ENCODE measurements around the gene HSPB9.

Gene HSPB9

DNA sequence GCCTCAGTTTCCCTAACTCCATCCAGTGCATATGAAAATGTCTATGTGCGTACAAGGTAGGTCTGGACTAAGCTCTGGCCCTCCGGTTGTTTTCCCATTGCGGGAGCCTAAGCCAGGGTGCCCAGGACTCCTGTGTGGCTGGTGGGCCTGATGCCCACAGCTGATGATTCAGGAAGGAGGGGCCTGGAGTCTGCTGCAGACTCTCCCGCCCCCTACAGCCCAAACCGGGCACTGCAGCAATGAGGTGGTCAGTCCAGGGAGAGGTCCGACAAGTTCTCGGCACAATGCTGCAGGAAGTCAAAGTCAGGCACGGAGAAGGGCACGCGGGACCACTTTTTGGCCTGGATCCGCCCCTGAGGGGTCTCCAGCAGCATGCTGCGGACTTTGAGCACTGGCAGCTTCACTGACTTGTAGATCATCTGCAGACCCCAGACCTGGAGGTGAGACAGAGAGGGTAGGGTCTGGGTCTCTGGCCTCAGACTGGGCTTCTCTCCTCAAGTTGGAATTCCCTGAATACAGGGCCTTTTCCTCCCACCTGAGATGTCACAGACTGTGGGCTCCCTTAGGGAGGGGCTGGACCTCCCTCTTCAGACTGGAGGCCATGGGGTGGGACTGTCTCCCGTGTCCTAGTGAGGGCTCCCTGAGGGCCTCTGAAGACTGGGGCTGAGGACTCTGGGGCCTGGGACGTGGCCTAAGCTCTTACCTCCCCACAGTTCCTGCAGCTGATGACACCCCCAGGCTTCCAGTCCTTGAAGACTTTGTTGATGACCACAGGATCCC, 20.9 kb upstream of the HSPB9 start:
- DNase-seq = peak; percentile 46

GRCh38 chr17:42103221-42103954, 19.2 kb upstream of the HSPB9 start:
- no peak for DNase-seq

DNA sequence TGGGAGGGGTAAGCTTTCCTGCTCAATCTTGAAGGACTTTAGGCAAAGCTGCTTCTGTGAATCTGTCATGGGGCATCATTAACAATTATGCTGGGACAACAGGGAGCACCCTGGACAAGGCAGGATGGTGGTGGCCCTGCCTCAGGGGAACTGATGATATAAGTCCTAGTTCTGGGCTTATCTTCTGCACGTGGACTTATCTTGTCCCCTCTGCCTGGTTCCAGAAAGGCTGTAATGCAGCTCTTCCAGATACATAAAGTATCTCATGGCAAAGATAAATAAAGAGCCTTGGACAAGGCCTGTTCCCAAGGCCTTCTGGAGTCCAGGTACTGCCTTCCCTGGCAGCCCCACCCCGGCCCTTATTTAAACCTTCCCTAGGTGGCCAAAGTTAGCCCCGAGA, 18.3 kb upstream of the HSPB9 start:
- no peak for DNase-seq

GRCh38 chr17:42106009-42106408, 16.6 kb upstream of the HSPB9 start:
- no peak for DNase-seq

GRCh38 chr17:42107124-42107523, 15.5 kb upstream of the HSPB9 start:
- no peak for DNase-seq

GRCh38 chr17:42107597-42108576, 14.7 kb upstream of the HSPB9 start:
- DNase-seq = peak; percentile 88

DNA sequence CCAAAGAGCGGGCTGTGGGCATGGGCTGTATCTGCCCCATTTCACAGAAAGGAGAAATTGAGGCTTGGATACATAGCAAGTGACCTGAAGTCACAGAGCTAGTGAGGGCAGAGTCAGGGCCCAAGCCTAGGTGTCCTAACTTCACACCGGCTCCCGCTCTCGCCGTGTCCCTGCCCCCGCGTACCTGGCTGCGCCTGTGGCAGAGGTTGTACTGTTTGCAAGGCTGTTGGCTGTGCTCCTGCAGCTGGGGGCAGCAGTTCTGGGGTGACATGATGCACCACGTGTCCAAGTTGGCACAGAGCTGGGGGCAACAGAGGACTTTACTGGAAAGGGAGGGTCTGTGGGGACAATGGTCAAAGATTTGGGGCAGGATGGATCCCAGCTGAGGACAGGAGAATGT, 13.5 kb upstream of the HSPB9 start:
- DNase-seq = no peak

DNA sequence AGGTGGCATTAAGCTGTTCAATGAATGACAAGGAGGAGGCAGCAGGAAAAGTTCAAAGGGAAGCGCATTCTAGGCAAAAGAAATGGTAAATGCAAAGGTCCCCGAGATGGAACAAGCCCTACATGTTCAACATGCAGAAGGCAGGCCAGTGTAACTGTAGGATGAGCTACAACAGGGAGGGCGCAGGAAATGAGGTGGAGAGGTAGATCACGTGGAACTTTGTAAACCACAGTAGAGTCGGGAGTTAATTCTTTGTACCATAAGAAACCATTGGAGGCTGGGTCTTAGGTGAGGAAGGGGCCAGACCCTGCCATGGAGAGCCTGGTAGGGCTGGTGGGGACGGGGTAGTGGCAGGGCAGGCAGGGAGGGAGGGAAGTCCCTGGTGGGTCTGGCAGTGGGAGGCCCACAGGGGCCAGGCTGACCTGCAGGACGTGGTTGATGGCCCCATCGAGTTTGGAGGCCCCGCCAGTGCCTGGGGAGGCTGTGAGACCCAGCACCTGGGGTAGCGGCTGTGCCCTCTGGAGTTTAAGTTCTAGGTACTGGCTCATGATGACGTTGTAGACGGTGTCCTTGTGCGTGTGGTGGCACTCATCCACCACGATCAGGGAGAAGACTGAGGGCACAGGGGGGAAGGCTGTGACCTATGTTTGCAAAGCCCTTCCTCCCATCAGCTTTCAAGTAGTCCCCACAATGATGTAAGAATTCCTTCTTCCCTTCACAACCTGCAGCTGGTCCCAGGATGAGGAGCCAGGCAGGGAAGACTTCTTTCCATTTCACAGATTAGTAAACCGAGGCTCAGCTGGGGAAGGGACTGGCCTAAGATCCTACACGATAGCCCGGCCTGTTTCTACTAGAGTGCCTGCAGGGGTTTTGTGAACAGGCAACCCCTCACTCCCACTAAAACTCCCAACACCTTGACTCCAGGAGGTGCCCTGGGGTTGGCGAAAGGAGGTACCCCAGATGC, 12.0 kb upstream of the HSPB9 start:
- no peak for DNase-seq

GRCh38 chr17:42111265-42111636, 11.4 kb upstream of the HSPB9 start:
- no peak for DNase-seq

DNA sequence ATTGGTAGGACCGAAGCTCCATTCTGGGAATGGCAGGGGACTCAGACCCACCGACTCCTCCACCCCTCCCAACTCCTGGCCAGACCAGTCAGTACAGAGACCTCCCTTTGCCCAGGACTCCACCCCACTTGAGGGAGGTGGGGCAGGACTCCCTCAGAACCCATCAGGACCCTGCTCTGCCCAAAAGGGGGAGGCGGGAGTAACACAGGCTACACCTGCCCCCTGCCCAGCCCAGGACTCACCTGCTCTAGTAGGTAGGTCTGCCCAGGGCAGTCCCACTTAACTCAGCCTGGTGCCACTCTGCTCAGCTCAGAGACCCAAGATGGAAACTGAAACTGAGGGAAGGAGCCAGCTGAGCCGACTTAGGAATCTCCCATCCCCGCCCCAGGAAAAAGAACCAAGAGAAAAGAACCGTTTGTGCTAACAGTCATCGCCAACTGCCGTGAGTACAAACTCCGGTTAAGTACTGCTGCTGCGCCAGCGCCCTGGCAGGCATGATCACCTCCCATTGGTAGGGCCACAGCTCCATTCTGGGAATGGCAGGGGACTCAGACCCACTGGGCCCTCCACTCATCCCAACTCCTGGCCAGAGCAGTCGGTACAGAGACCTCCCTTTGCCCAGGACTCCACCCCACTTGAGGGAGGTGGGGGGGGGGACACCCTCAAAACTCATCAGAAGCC, 10.6 kb upstream of the HSPB9 start:
- DNase-seq = no peak

DNA sequence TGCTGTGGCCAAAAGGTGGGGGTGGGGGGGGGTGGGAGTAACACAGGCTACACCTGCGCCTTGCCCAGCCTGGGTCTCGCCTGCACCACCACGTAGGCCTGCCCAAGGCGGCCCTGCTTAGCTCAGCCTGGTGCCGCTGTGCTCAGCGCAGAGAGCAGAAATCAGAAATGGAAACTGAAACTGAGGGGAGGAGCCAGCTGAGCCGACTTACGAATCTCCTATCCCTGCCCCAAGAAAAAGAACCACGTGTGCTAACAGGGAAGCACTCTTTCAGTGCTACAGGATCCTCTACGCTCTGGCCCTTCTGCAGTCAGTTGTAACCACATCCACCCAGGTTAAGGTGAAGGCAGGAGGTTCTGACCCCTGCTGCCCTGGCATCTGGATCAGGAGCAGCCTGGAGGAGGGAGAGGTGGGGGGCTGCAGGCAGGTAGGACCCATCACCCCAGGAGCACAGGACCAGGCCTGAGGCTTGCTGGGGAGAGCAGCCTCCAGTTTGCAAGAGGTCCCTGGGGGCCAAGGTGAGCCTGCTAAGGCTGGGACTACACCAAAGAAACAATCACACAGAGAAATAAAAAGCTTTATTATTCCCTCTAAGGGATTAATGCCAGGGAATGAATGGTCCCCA, 9.9 kb upstream of the HSPB9 start, which contains the start of gene DHX58:
TSS of gene DHX58 (minus strand) at position 163 of the 625 bp plus-strand sequence. CDS start 822 bp downstream, outside the sequence.
- peak; percentile 75 for DNase-seq

DNA sequence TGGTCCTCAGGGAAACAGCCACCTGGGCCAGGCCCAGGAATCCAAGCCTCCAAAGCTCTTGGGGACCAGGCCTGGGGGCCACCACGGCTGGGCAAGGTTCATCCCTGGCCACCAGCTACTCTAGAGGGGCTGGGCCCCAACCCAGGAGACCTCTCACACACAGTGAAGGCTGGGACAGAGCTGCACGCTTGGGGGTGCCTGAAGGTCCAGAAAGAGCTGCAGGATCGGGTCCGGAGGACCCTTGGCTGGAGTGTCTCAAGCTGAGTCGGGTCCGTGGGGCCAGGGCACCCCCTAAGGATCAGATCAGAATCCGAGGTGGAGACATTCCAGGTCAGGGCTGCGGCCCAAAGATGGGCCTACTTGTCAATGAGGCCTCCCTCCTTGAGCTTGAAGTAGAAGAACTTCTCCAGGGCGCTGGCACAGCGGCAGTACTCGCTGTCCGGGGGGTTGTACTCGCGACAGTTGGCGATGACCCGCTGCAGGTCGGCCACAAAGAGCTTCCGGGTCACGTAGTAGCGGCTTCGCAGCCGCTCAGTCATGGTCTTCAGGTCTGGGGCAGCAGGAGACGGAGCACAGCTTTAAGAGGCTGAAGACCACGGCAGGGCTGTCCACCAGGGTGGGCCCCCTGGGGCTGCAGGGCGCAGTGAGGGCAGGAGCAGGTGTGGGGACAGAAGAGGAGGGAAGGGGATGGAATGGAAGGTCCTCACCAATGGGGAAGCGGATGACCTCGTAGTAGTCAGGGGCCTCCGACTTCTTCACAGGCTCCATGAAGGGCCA, 9.1 kb upstream of the HSPB9 start:
- DNase-seq = no peak

GRCh38 chr17:42114118-42114517, 8.5 kb upstream of the HSPB9 start:
- DNase-seq = no peak

DNA sequence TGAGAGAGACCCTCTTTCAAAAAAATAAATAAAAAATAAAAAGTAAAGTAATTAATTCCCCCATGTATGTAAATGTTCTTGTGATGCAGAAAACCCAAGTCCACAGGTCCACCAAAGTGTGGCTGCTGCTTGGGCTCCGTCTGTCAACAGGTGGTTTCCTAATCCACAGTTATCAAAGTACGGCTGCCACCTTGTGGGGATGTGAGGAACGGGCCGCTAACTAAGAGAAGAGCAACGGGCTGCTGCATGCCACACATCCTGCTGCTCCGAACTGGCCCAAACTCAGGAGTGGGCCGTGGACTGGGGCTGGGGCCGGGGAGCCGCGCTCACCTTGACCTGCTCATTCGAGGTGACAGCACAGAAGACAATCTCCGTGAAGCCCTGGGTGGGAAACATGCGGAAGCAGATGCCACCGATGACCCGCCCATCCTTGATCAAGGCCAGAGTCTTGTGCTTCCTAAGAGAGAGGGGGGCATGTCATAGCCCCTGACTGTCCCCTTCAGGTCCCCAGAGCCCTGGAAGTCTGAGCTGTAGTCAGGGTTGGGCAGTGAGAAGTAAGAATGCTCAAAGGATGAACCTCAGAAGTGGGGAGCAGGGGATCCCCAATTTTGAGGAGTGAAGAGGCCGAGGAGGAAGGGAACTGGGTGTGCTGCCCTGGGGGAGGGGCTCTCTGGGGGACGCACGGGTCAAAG, 5.8 kb upstream of the HSPB9 start:
- DNase-seq = peak; percentile 77

DNA sequence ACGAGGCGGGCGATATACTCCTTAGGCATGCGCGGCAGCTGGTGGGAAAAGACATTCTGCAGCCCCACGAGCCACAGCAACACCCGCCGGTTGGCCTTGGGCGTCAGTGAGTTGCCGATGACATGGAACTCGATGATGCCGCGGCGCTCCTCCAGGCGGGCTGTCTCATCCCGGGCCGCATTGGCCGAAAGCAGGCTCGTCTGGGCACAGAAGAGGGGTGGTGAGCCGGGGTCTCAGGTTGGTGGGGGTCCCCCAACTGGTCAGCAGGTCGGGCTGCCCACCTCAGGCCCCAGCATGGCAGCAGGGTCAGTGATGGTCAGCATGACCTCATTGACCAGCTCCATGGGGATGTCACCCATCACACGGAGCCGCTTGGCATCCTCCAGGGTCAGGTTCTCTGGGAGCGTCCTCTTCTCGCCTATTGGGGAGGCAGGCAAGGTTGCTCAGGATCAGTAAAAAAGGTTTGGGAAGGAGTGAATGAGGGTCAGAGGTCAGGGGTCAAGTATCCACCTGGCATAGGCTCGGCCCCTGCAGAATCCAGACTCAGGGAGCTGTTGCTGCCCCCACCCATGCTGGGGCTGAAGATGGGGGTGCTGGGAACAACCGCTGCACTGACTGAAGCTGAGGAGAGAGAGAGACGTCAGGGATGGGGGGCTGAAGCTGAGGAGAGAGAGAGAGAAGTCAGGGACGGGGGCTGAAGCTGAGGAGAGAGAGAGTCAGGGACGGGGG, 5.0 kb upstream of the HSPB9 start:
- DNase-seq = no peak

DNA sequence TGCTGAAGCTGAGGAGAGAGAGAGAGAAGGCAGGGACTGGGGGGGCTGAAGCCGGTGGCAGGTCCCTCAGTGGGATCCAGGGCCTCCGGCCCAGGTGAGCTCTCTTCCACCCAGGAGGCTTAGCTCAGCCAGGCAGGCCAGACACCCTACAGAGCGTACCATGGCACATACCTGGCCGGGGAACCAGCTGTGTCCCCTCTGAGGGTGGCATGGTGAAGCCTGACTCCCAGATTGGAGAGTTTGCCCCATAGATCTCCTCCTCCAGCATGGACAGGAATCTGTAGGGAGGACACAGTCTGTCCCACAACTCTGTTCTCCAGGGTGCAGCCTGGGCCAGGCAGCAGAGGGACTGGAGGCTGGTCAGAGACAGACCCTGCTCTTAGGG, 4.5 kb upstream of the HSPB9 start:
- DNase-seq = no peak

GRCh38 chr17:42118545-42118944, 4.1 kb upstream of the HSPB9 start:
- DNase-seq = no peak

GRCh38 chr17:42119301-42119700, 3.3 kb upstream of the HSPB9 start:
- no peak for DNase-seq

Data from activated effector memory CD4-positive, alpha-beta T cell treated with Interleukin-2 at 50 U/mL for 16 hours (primary cell).